Activated CD8-positive, alpha-beta T cell treated with anti-CD3 and anti-CD28 coated beads, Interleukin-2, amount 10 ng/mL, durations not matched to agents 7 days and 5 days (primary cell): Measurements from ENCODE around the gene ACP7. TPM values are rescaled to one million over a fixed set of nuclear protein-coding genes. Genes with fewer than 3 reads are reported as not detected.
"Not testable (repeated sequence)": the region's sequence is repeated elsewhere in the genome, so short reads cannot be mapped to it uniquely, and the experiment has no call there.

Experiments
- ATAC-seq: fragments of 150-1000 bp; cut with Tn5 transposase; one replicate; pipeline ENCODE4 v1.10.0; 2021; ENCODE audit warnings: moderate library complexity
- CTCF ChIA-PET: fragments of 350-600 bp; sonication (Branson Sonifier 250); formaldehyde crosslinking; loops from one replicate; lab custom pipeline; 2021; ENCODE audit warnings: antibody characterized with exemption; lab: Charles Lee
- POLR2A ChIA-PET: fragments of 350-600 bp; sonication (Branson Sonifier 250); formaldehyde crosslinking; loops from one replicate; lab custom pipeline; 2021; ENCODE audit warnings: antibody characterized with exemption; lab: Charles Lee
- DNase-seq: peaks from one replicate; pipeline ENCODE4 v3.0.0-alpha.2; 2020
- H3K27ac Mint-ChIP-seq: one replicate; pipeline ENCODE4 v1.8.0; 2021; ENCODE audit warnings: mild to moderate bottlenecking, mixed read lengths
- H3K27me3 Mint-ChIP-seq: one replicate; pipeline ENCODE4 v1.8.0; 2021; ENCODE audit warnings: low read depth, mixed read lengths
- H3K36me3 Mint-ChIP-seq: one replicate; pipeline ENCODE4 v1.8.0; 2021; ENCODE audit warnings: low read depth, mixed read lengths
- H3K4me1 Mint-ChIP-seq: one replicate; pipeline ENCODE4 v1.8.0; 2021; ENCODE audit warnings: low read depth, mixed read lengths
- H3K4me3 Mint-ChIP-seq: one replicate; pipeline ENCODE4 v1.8.0; 2021; ENCODE audit warnings: mild to moderate bottlenecking, mixed read lengths
- H3K9me3 Mint-ChIP-seq: one replicate; pipeline ENCODE4 v1.8.0; 2022; ENCODE audit warnings: mixed read lengths; ENCODE audit not compliant: insufficient read depth
- total RNA-seq, 2 experiments: library from RNA; stranded (reverse); gene quantifications; one replicate each; pipeline ENCODE4 v1.2.3, GENCODE V29; 2021

The ACP7 gene
- total RNA-seq, 2 experiments from 2014 or later: not detected

- H3K9me3 Mint-ChIP-seq: no peaks in the 10 kb centered on the region
- ChIA-PET CTCF (interaction anchor here (1.2 kb wide), 2 partner anchors 10 kb away, joined by 3 to 4 read pairs; no protein-coding TSS in a partner anchor), POLR2A (no interaction called here)
- H3K4me1 Mint-ChIP-seq: peaks cover 7% of the 10 kb centered on the region
- ATAC-seq (no peak), DNase-seq (no peak)
- H3K27ac Mint-ChIP-seq: no peak overlapping the region
- no peak overlapping the region for H3K4me3 Mint-ChIP-seq
- no peaks in the 10 kb centered on the region for H3K36me3 Mint-ChIP-seq
- no peaks in the 10 kb centered on the region for H3K27me3 Mint-ChIP-seq
Observed at GRCh38 chr19:39112338-39112890, 28.2 kb downstream of the ACP7 start.

DNA sequence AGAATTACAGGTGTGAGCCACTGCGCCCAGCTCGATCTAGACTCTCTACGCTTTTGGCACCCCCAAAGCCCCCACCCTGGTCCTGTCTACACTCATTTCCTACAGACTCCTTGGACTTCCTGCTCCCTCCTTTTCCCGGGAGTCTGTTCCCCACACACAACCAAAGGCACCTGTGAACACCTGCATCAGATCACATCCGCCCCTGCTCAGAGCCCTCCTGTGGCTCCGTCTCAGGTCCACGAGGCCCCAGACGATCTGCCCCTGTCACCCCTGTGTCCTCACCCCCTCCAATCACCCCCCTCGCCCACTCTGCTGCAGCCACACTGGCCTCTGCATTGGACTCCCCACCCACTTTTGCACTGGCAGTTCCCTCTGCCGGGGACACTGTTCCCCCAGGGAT, 29.0 kb downstream of the ACP7 start:
- H3K27me3 Mint-ChIP-seq: no peaks in the 10 kb centered on the region
- no peaks in the 10 kb centered on the region for H3K9me3 Mint-ChIP-seq
- POLR2A ChIA-PET: no interaction called here
- no peak overlapping the region for H3K4me3 Mint-ChIP-seq
- peaks cover 7% of the 10 kb centered on the region for H3K4me1 Mint-ChIP-seq
- ATAC-seq (no peak), DNase-seq (no peak)
- no peaks in the 10 kb centered on the region for H3K36me3 Mint-ChIP-seq
- peak overlapping the region; percentile 25 for H3K27ac Mint-ChIP-seq
- CTCF ChIA-PET: interaction anchor here (1.2 kb wide), 1 partner anchor 9 kb away, joined by 4 read pairs; no protein-coding TSS in a partner anchor

DNA sequence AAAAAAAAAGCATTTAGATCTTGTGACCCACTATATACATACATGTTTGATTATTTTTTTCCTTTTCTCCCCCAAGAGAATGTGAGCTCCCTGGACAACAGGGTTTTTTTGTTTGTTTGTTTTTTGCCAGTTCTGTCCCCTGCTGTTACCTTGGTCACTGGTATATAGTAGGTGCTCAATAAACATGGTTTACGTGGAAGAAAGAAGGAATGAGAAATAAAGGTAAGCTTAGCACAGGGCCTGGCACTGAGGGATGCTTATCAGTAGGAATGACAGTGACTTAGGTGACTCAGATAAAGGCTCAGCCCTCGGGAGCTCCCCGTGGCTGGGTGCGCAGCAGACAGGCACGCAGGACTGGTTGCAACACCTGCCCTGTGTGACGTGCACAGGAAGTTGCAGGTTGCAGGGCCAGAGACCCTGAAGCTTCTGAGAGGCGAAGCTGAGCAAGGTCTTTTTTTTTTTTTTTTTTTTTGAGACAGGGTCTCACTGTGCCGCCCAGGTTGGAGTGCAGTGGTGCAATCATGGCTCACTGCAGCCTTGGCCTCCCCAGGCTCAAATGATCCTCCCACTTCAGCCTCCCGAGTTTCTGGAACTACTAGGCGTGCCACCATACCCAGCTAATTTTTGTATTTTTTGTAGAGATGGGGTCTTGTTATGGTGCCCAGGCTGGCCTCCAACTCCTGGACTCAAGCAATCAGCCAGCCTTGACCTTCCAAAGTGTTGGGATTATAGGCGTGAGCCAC, 31.1 kb downstream of the ACP7 start:
- Mint-ChIP-seq H3K4me1 (peaks cover 7% of the 10 kb centered on the region), H3K27me3 (no peaks in the 10 kb centered on the region), H3K9me3 (no peaks in the 10 kb centered on the region), H3K27ac (no peak overlapping the region), H3K4me3 (no peak overlapping the region), H3K36me3 (no peaks in the 10 kb centered on the region)
- ATAC-seq: no peak
- POLR2A ChIA-PET: no interaction called here
- DNase-seq: no peak
- CTCF ChIA-PET: no interaction called here

- H3K4me3 Mint-ChIP-seq, H3K27ac Mint-ChIP-seq, POLR2A ChIA-PET, ATAC-seq, H3K9me3 Mint-ChIP-seq, DNase-seq, H3K36me3 Mint-ChIP-seq, CTCF ChIA-PET, H3K27me3 Mint-ChIP-seq, H3K4me1 Mint-ChIP-seq: not testable (repeated sequence)
Observed at GRCh38 chr19:39117023-39117422, 32.9 kb downstream of the ACP7 start.

DNA sequence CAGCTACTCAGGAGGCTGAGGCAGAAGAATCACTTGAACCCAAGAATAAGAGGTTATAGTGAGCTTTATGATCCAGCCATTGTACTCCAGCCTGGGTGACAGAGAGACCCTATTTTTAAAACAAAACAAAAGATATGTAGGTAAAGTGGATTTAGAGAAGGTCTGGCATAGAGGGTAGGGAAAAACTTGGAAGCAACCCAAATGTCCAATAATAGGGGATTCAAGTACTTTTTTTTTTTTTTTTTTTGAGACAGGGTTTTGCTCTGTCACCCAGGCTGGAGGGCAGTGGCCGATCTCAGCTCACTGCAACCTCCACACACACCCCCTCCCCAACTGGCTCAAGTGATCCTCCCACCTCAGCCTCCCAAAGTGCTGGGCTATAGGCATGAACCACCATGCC, 35.7 kb downstream of the ACP7 start:
- Mint-ChIP-seq H3K36me3 (no peaks in the 10 kb centered on the region), H3K9me3 (no peaks in the 10 kb centered on the region), H3K4me1 (peaks cover 12% of the 10 kb centered on the region), H3K27ac (no peak overlapping the region), H3K4me3 (no peak overlapping the region), H3K27me3 (peaks cover 2% of the 10 kb centered on the region)
- ChIA-PET POLR2A (no interaction called here), CTCF (interaction anchor here (1.2 kb wide), 1 partner anchor 208 kb away, joined by 3 read pairs; no protein-coding TSS in a partner anchor)
- ATAC-seq: no peak
- DNase-seq: no peak

DNA sequence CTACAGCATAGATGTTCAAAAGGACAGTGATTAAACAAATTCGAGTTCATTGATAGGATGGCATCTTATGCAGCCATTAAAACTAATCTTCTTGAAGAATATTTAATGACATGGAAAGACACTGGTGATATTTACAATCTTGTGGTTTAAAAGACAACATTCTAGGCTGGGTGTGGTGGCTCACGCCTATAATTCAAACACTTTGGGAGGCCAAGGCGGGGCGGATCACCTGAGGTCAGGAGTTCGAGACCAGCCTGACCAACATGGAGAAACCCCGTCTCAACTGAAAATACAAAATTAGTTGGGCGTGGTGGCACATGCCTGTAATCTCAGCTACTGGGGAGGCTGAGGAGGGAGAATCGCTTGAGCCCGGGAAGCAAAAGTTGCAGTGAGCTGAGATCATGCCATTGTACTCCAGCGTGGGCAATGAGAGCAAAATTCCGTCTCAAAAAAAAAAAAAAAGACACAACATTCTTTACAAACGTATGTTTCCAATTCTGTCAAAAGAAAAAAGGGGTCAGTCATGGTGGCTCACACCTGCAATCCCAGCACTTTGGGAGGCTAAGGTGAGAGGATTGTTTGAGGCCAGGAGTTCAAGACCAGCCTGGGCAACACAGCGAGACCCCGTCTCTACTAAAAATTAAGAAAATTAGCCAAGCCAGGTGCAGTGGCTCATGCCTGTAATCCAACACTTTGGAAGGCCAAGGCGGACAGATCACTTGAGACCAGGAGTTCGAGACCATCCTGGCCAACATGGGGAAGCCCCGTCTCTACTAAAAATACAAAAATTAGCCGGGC, 39.0 kb downstream of the ACP7 start:
- ATAC-seq: no peak
- H3K27me3 Mint-ChIP-seq: peaks cover 2% of the 10 kb centered on the region
- POLR2A ChIA-PET: interaction anchor here (1.6 kb wide), 1 partner anchor 204 kb away, joined by 6 read pairs; no protein-coding TSS in a partner anchor
- H3K4me1 Mint-ChIP-seq: peaks cover 33% of the 10 kb centered on the region
- no peak overlapping the region for H3K27ac Mint-ChIP-seq
- H3K36me3 Mint-ChIP-seq: peaks cover 2% of the 10 kb centered on the region
- DNase-seq: no peak
- no peak overlapping the region for H3K4me3 Mint-ChIP-seq
- CTCF ChIA-PET: interaction anchor here (1.0 to 3.0 kb wide), 8 partner anchors 13 to 219 kb away, joined by 3 to 20 read pairs (median 4); partner anchors contain the start of genes GMFG and SAMD4B
- no peaks in the 10 kb centered on the region for H3K9me3 Mint-ChIP-seq

GRCh38 chr19:39124136-39124764, 40.1 kb downstream of the ACP7 start:
- peaks cover 2% of the 10 kb centered on the region for H3K36me3 Mint-ChIP-seq
- peak overlapping the region; percentile 29 for H3K4me3 Mint-ChIP-seq
- ChIA-PET POLR2A (interaction anchor here (0.8 kb wide), 1 partner anchor 211 kb away, joined by 6 read pairs; the partner anchor contains the start of gene GMFG), CTCF (interaction anchor here (3.0 kb wide), 1 partner anchor 204 kb away, joined by 20 read pairs; no protein-coding TSS in a partner anchor)
- no peak overlapping the region for H3K27ac Mint-ChIP-seq
- ATAC-seq (no peak), DNase-seq (no peak)
- H3K9me3 Mint-ChIP-seq: no peaks in the 10 kb centered on the region
- H3K4me1 Mint-ChIP-seq: peaks cover 34% of the 10 kb centered on the region
- H3K27me3 Mint-ChIP-seq: peaks cover 2% of the 10 kb centered on the region

DNA sequence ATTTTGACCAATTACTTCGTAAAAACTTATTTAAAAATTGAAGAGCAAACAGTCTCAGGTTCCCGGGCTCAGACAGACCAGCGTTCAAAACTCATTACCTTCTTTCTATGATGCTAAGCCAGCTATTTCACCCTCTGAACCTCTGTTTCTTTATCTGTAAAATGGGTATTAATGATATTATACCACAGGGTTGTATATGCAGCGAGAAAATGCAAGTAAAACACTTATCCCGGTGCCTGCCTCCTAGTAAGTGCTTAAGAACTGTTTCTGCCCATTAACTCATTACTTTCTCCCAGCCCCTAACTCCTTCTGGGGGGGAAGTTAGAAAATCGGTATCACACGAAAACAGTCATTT, 41.0 kb downstream of the ACP7 start:
- peak overlapping the region; percentile 97 for H3K4me3 Mint-ChIP-seq
- H3K36me3 Mint-ChIP-seq: peaks cover 2% of the 10 kb centered on the region
- H3K9me3 Mint-ChIP-seq: no peaks in the 10 kb centered on the region
- H3K27ac Mint-ChIP-seq: peak overlapping the region; percentile 64
- peaks cover 34% of the 10 kb centered on the region for H3K4me1 Mint-ChIP-seq
- ChIA-PET CTCF (no interaction called here), POLR2A (interaction anchor here (0.8 to 1.4 kb wide), 2 partner anchors 210 to 266 kb away, joined by 3 to 6 read pairs; partner anchors contain the start of genes GMFG, MED29 and PAF1)
- H3K27me3 Mint-ChIP-seq: peaks cover 2% of the 10 kb centered on the region
- DNase-seq (no peak), ATAC-seq (no peak)

DNA sequence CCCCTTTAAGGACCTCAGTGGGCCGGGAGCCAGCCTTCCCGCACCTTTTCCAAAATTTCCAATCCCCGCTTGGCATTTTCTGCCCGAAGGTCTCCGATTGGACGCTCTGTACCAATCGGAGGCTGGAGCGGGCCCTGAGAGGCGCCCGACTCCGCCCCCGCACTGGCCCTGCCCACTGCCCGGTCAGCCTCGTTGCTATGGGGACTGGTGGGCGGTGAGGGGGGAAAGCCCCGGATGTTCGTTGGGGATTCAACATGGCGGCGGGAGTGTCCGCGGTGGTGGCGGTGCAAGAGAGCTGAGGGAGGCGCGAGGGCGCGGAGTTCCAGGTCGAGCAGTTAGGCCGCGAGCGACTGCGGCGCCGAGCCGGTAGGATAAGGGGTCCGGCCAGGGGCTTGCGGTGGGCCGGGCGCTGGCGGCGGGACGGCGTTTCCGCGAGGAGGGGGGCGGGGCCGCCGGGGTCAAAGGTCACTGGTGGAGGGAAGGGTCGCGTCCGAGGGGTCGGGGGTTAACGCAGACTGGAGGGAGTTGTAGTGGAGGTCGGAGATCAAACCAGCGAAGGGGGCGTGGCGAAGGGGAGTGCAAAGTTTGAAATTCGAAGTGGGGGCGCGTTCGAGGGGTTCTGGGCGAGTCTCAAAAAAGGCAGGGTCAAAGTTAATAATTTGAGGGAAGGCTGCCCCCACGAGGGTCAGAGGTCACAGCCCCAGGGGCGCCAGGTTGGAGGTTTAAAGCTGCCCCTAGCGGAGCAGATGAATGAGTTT, 41.6 kb downstream of the ACP7 start, which contains the start of gene PAK4:
PAK4 (plus strand) TSS at position 233 of the 758 bp plus-strand sequence. CDS start 43,768 bp downstream, outside the sequence.
- ChIA-PET POLR2A (interaction anchor here (0.6 to 1.4 kb wide), 4 partner anchors 30 to 935 kb away, joined by 3 read pairs; partner anchors contain the start of genes GMFG, MED29 and PAF1), CTCF (no interaction called here)
- Mint-ChIP-seq H3K9me3 (no peaks in the 10 kb centered on the region), H3K4me3 (peak within 1 kb of the TSS; percentile 97), H3K36me3 (peaks cover 2% of the 10 kb centered on the region), H3K4me1 (peaks cover 35% of the 10 kb centered on the region), H3K27ac (peak within 1 kb of the TSS; percentile 93), H3K27me3 (peaks cover 2% of the 10 kb centered on the region)
- DNase-seq: peak; percentile 98
- ATAC-seq: peak; percentile 96

- H3K9me3 Mint-ChIP-seq: no peaks in the 10 kb centered on the region
- POLR2A ChIA-PET: interaction anchor here (0.6 to 1.4 kb wide), 4 partner anchors 119 to 934 kb away, joined by 3 read pairs; partner anchors contain the start of genes GMFG, MED29 and PAF1
- H3K27ac Mint-ChIP-seq: peak overlapping the region; percentile 93
- peaks cover 38% of the 10 kb centered on the region for H3K4me1 Mint-ChIP-seq
- no peak for DNase-seq
- peaks cover 2% of the 10 kb centered on the region for H3K36me3 Mint-ChIP-seq
- ATAC-seq: no peak
- H3K4me3 Mint-ChIP-seq: peak overlapping the region; percentile 97
- H3K27me3 Mint-ChIP-seq: no peaks in the 10 kb centered on the region
- CTCF ChIA-PET: interaction anchor here (1.2 kb wide), 1 partner anchor 196 kb away, joined by 3 read pairs; the partner anchor contains the start of genes MRPS12 and SARS2
Observed at GRCh38 chr19:39126312-39127187, 42.4 kb downstream of the ACP7 start.
